GM18517 (cell line): ENCODE measurements around the gene TMEM154.

Experiments
- ATAC-seq: cut with Tn5 transposase; IDR thresholded peaks from one replicate; pipeline ENCODE4 v1.9.1; 2021; ENCODE audit warnings: mild to moderate bottlenecking, moderate library complexity; ENCODE audit not compliant: unreplicated experiment

TMEM154 gene

GRCh38 chr4:152696764-152697261, 17.0 kb upstream of the TMEM154 start:
- peak; percentile 98 for ATAC-seq

GRCh38 chr4:152693871-152694270, 14.1 kb upstream of the TMEM154 start:
- ATAC-seq: no peak

DNA sequence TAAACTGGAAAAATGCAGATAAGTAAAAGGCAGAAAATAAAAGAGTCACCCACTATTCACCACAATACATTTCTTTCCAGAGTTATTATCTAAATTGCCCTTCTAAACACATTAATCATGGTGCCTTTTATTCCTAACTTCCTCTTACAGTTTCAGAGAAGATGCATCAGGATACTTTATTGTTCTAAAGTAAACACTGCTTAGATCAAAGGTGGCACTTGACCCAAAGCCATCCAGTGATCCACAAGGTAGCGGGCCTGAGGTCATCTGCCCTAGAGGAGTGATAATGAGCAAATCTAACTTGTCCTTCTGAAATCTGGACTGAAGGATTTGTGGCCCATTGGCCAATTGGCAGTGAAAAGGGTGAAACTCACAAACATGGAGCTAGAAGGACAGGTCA, 12.0 kb upstream of the TMEM154 start:
- ATAC-seq: no peak

- no peak for ATAC-seq
Measured at GRCh38 chr4:152690706-152691651, 11.2 kb upstream of the TMEM154 start.

DNA sequence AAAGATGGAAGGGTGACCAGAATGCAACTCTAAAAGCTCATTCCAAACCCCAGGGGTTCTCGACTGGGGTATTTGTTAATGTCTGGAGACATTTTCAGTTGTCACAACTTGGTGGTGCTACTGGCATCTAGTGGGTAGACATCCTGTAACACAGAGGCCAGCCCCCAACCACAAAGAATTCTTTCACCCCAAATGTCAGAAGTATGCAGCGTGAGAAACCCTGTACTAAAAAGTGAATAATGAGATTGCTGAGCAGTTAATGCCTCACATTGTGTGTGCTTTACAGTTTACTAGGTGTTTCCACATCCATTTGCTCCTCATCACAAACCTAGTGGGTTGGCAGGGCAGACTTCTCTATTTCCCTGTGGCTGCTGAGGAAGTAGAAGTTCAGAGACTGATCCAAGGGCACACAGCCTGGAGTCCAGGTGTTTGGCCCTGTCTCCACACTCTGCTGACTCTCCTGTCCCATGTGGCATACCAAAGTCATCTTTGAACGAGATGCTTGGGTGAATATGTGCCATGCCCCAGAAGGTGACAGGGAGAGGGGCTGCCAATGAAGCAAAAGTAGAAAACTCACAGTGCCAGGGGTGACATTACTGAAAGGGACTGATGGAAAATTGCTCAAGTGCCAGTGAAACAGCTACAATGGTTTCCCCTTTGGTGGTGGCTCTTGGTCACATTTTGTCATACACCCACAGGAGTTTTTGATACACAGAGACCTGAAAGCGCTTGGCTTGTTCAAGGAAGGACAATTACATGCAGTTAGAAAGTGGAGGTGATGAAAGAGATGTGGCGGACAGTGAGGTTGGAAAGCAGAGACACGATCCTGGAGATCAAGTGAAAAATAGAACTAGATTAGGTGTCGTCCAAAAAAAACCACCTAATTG, 10.1 kb upstream of the TMEM154 start:
- ATAC-seq: no peak

DNA sequence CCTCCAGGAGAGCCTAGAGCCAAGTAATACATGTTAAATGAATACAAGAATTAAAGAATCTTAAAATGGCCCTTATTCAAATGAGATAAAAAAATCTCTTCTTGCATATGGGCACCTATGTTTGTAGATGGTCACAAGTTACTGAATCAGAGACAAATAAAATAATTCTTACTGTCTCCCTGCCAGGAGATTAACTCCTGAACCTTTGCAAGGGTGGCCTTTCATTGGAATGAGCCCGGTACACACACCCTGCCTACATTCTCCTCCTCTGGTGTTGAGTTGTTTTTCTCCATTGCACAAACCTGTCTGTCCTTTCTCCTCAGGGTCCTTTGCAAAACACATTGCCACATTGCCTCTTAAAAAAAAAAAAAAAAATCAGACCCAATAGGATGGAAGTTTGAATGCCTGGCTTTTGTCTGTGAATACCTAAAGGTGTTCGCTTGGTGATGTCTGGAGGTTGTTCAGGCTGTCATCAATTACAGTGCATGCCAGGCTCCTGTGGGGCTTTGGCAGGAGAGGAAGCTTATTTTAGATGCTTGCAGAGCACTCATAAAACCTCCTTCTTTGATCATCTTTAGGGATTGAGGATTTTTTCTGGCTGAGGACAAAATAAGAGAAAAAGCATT, 8.3 kb upstream of the TMEM154 start:
- no peak for ATAC-seq

DNA sequence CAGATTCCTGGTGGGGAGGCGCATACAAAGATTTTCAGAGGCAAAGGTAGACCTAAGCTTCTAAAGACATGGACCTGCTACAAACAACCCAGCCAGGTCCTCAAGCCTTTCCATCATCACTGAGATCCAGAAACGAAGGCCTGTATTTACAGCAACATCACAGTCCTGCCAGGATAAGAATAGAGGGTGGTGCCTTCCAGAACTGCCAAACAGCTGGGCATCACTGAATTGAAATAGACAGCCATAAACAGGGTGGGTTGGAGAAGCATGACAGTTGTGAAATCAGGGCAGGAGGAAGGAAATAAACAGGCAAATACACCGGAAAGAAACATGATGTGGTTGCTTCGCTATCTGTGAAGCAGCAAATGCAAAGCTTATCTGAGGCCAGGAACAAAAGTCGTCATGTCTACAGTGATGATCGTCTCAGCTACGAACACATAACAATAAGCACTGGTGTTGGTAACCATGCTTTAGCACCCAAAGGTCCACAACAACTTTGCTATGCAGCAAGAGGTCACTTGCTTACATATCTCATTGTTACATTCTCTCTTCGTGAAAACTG, 6.7 kb upstream of the TMEM154 start:
- ATAC-seq: no peak

DNA sequence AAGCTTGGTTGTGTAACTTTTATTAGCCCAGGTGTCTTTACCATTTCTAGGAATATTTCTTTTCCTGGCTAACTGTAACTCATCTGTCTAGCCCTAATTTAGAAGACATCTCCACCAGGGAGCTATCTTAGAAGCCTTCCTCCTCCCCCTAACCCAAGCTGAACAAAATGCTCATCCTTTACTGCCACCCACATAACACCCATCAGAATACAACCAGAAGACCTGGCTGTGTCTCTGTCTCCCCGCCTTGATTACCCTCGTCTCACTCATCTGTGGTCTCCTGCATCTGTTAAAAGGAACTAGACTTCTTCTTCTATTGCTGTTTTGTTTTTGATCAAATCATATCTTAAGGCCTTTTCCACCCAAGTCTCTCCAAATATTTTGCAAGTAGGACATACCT, 4.8 kb upstream of the TMEM154 start:
- ATAC-seq: no peak

DNA sequence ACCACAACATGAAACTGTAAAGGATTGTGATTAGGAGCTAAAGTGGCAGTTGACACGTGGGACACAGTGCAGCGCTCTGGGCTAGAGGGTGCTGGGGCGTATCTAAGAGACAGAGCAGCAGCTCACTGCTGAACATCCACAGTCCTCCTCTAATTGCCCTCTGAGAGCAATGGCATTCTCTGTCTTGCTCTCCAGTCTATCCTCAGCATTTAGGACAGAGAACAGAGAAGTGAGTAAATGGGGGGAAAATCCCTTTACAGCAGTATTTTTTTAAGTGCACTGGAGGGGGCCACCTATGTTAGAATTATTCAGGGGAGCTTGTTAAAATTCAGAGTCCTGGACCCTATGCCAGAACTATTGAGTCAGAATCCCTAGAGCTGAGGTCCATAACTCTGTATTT, 4.2 kb upstream of the TMEM154 start:
- peak; percentile 45 for ATAC-seq

DNA sequence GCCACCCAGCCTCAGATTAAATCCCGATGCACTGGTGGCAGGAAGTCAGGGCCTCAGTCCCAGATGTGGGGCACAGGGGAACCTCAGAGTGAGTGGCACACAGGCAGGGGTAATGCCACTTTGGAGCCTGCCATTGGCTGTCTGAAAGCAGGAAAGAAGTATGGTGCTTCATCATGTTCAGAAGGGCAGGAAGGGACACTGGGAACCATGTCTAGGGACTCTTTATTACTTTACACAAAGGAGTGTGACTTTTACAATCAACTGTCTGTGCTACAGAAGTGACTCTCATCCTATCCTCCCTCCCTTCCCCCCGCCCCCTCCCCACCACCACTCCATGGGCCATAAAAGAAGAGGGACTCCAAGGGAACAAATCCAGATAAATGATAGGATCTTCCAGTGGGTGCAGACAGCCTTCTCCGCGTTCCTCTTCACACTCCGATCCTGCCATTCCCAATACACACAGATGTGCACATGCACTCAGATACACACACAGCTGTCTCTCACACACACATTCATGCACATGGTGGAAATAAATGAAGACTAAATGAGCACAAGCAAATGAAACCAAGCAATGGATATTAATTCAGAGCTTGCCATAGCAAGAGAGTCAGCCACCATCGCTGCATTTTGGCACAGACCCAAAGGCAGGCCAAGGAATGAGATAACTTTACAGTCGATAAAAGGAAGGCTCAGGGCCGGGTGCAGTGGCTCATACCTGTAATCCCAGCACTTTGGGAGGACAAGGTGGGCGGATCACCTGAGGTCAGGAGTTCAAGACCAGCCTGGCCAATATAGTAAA, 2.5 kb upstream of the TMEM154 start:
- no peak for ATAC-seq

DNA sequence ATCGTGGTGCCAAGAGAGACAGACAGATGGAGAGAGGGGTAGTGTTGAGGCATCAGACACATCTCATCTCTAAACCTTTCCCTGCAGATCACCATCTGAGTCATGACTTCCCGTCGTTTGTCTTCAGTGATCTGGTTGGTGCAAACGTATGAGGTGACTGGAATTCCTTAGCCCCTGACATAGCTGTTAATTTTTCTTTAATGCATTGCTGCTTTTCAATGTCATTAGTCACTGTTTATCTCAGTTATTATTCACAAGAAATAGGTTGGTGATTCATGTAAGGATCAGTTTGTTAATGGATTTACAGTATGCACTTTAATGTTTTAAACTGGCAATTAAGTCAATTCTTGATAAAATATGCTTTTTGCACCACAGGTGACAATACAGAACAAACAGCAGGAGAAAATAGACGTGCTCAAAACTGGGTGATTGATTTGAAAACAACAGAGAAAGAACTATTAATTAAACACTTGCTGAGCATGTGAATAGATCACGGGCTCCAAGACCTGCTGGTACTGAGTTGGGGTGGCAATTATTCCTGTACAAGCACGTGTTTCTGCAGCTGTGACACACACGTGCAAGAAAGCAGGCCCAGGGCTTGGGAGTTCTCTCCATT, 1.3 kb upstream of the TMEM154 start:
- ATAC-seq: no peak

GRCh38 chr4:152678841-152679240, 956 bp downstream of the TMEM154 start:
- ATAC-seq: no peak

- ATAC-seq: no peak
Measured at GRCh38 chr4:152677117-152677516, 2.7 kb downstream of the TMEM154 start.

DNA sequence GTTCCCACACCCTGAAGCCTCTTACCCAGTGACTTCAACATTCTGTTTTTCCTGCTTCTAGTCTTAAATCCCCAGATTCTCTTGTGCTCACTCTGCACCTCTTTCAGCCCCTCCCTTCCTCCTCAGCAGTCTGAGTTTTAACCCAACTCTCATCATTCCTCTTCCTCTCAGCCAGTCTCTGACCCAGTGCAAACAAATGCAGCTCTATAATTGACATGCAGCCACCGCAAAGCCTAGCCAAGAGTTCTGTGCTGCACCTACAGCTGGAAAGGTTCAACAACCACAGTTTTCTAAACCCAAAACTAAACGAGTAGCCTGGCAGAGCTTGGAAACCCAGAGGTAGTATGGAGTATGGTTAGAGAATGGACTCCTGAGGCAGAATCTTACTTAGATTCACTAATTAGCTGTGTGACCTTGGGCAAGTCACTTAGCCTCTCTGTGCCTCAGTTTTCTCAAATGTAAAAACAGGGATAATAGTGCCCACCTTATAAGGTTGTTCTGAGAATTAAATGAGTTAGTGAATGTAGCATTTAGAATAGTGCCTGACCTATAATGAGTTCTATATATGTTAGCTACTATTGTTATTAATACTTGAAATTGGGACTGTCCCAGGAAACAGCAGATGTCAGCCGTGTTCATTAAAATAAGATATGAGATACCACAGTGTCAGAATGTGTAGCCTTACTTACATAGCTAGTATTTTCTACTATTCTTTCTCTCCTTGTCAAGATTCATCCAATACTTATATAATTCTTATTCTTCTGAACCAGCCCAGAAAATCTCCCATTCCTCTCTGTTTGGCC, 3.5 kb downstream of the TMEM154 start:
- no peak for ATAC-seq

GRCh38 chr4:152674359-152674758, 5.4 kb downstream of the TMEM154 start:
- ATAC-seq: no peak

GRCh38 chr4:152673489-152673888, 6.3 kb downstream of the TMEM154 start:
- no peak for ATAC-seq

GRCh38 chr4:152672206-152673092, 7.3 kb downstream of the TMEM154 start:
- ATAC-seq: no peak
